Hepatic stellate cell (primary cell): Measurements from ENCODE around the gene MSL1.

Experiments
- DNase-seq: peaks from one replicate; pipeline ENCODE4 v3.0.0; 2011; ENCODE audit warnings: low spot score

The MSL1 gene

GRCh38 chr17:40105861-40106759 lies 15.7 kb upstream of the MSL1 start:
- no peak for DNase-seq

- DNase-seq: no peak
These were observed 14.8 kb upstream of the MSL1 start for GRCh38 chr17:40106760-40107521.

GRCh38 chr17:40107522-40108174 lies 14.1 kb upstream of the MSL1 start:
- no peak for DNase-seq

GRCh38 chr17:40108970-40109824 lies 12.6 kb upstream of the MSL1 start:
- no peak for DNase-seq

GRCh38 chr17:40110026-40110845 lies 11.5 kb upstream of the MSL1 start:
- DNase-seq: no peak

- DNase-seq: peak; percentile 86
These were observed 10.3 kb upstream of the MSL1 start for GRCh38 chr17:40111221-40112128.

GRCh38 chr17:40112191-40112711 lies 9.5 kb upstream of the MSL1 start:
- no peak for DNase-seq

- DNase-seq: no peak
These were observed 9.1 kb upstream of the MSL1 start for GRCh38 chr17:40112718-40113109.

GRCh38 chr17:40113110-40113906 lies 8.5 kb upstream of the MSL1 start:
- DNase-seq: peak; percentile 95

GRCh38 chr17:40113907-40114245 lies 7.9 kb upstream of the MSL1 start:
- DNase-seq: no peak

- no peak for DNase-seq
These were observed 6.7 kb upstream of the MSL1 start for GRCh38 chr17:40115101-40115436.

- peak; percentile 64 for DNase-seq
These were observed 596 bp downstream of the MSL1 start for GRCh38 chr17:40122136-40122998.

GRCh38 chr17:40122999-40123810 lies 1.4 kb downstream of the MSL1 start:
- DNase-seq: peak; percentile 67

GRCh38 chr17:40123811-40124114 lies 2.0 kb downstream of the MSL1 start:
- DNase-seq: no peak

GRCh38 chr17:40124279-40125141 lies 2.7 kb downstream of the MSL1 start:
- DNase-seq: no peak

- no peak for DNase-seq
These were observed 7.7 kb downstream of the MSL1 start for GRCh38 chr17:40129498-40129897.
